ENCODE measurements around the gene CDC42BPB.

CDC42BPB gene

GRCh38 chr14:102984336-102985102 lies 72.8 kb downstream of the CDC42BPB start:
- Histone ChIP-seq H3K9ac (ENCODE audit: low read length) (no peak overlapping the region), H3K4me1 (ENCODE audit: control insufficient read depth, insufficient read depth, low read length) (no peaks in the 10 kb centered on the region), H3K36me3 (ENCODE audit: control insufficient read depth, insufficient read depth, low read length) (peaks cover 80% of the 10 kb centered on the region), H3K27me3 (ENCODE audit: control insufficient read depth, insufficient read depth, low read length) (no peaks in the 10 kb centered on the region), H3K9me3 (ENCODE audit: control insufficient read depth, insufficient read depth, low read depth, low read length) (peaks cover 11% of the 10 kb centered on the region), H3K4me3 (ENCODE audit: low read depth, low read length) (no peak overlapping the region), H3K27ac (ENCODE audit: low read depth, low read length) (no peak overlapping the region)

DNA sequence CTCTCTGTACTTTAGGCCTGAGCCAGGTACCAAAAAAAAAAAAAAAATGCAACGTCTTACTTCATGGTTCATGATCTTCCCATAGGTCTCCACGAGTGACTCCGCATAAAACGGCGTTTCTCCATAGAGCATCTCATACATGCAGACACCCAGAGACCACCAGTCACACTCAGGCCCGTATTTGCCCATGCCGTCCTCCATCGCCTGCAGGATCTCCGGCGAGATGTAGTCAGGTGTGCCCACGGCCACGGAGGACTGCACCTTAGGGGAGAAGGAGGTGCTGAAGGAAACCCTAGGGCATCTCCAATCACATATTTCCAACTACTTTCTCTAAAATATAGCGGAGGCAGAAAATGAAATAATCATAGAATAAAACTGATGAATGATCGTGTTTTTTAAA lies 73.9 kb downstream of the CDC42BPB start:
- Histone ChIP-seq H3K36me3 (ENCODE audit: control insufficient read depth, insufficient read depth, low read length) (peaks cover 79% of the 10 kb centered on the region), H3K4me3 (ENCODE audit: low read depth, low read length) (no peak overlapping the region), H3K9me3 (ENCODE audit: control insufficient read depth, insufficient read depth, low read depth, low read length) (peaks cover 3% of the 10 kb centered on the region), H3K4me1 (ENCODE audit: control insufficient read depth, insufficient read depth, low read length) (no peaks in the 10 kb centered on the region), H3K27ac (ENCODE audit: low read depth, low read length) (no peak overlapping the region), H3K9ac (ENCODE audit: low read length) (no peak overlapping the region), H3K27me3 (ENCODE audit: control insufficient read depth, insufficient read depth, low read length) (no peaks in the 10 kb centered on the region)

DNA sequence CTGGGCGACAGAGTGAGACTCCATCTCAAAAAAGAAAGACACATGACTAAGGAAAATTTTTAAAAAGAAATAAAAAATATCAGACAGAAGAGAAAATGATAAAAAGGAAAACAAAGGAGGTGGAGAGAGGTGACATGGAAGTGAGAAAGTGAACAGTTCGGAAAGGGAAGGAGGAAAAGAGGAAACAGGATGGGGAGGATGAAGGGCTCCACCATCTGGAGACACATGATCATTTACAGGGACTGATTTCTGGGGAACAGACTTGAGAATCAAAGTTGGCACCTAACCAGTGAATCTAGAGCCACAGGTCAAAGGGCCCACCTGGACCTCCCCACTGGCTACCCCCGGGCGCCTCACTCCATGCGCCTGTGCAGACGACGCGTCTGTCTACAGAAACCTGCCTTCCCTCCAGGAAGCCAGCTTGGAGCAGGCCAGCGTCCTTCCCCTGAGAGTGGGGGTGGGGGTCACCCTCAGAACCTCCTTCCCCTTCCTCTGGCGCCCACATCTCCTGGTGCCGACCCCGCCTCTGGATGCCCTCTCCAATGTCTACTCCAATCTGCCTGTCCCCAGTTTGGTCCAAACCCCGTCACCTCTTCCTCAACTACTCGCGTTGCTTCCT lies 74.4 kb downstream of the CDC42BPB start:
- Histone ChIP-seq H3K27me3 (ENCODE audit: control insufficient read depth, insufficient read depth, low read length) (no peaks in the 10 kb centered on the region), H3K9me3 (ENCODE audit: control insufficient read depth, insufficient read depth, low read depth, low read length) (no peaks in the 10 kb centered on the region), H3K4me1 (ENCODE audit: control insufficient read depth, insufficient read depth, low read length) (no peaks in the 10 kb centered on the region), H3K36me3 (ENCODE audit: control insufficient read depth, insufficient read depth, low read length) (peaks cover 79% of the 10 kb centered on the region), H3K27ac (ENCODE audit: low read depth, low read length) (no peak overlapping the region), H3K4me3 (ENCODE audit: low read depth, low read length) (no peak overlapping the region), H3K9ac (ENCODE audit: low read length) (no peak overlapping the region)

- no peak overlapping the region for H3K4me3 ChIP-seq (ENCODE audit: low read depth, low read length)
- H3K36me3 ChIP-seq (ENCODE audit: control insufficient read depth, insufficient read depth, low read length), result peaks cover 83% of the 10 kb centered on the region
- H3K27ac ChIP-seq (ENCODE audit: low read depth, low read length), result no peak overlapping the region
- no peaks in the 10 kb centered on the region for H3K9me3 ChIP-seq (ENCODE audit: control insufficient read depth, insufficient read depth, low read depth, low read length)
- H3K4me1 ChIP-seq (ENCODE audit: control insufficient read depth, insufficient read depth, low read length), result no peaks in the 10 kb centered on the region
- H3K27me3 ChIP-seq (ENCODE audit: control insufficient read depth, insufficient read depth, low read length), result no peaks in the 10 kb centered on the region
- H3K9ac ChIP-seq (ENCODE audit: low read length), result no peak overlapping the region
Observed at GRCh38 chr14:102980409-102980810, 76.9 kb downstream of the CDC42BPB start.

- Histone ChIP-seq H3K36me3 (ENCODE audit: control insufficient read depth, insufficient read depth, low read length) (peaks cover 82% of the 10 kb centered on the region), H3K4me3 (ENCODE audit: low read depth, low read length) (no peak overlapping the region), H3K9me3 (ENCODE audit: control insufficient read depth, insufficient read depth, low read depth, low read length) (no peaks in the 10 kb centered on the region), H3K27ac (ENCODE audit: low read depth, low read length) (no peak overlapping the region), H3K4me1 (ENCODE audit: control insufficient read depth, insufficient read depth, low read length) (no peaks in the 10 kb centered on the region), H3K27me3 (ENCODE audit: control insufficient read depth, insufficient read depth, low read length) (no peaks in the 10 kb centered on the region), H3K9ac (ENCODE audit: low read length) (no peak overlapping the region)
Observed at GRCh38 chr14:102979406-102979805, 77.9 kb downstream of the CDC42BPB start.

GRCh38 chr14:102977475-102977874 lies 79.9 kb downstream of the CDC42BPB start:
- peaks cover 89% of the 10 kb centered on the region for H3K36me3 ChIP-seq (ENCODE audit: control insufficient read depth, insufficient read depth, low read length)
- H3K4me3 ChIP-seq (ENCODE audit: low read depth, low read length), result no peak overlapping the region
- no peaks in the 10 kb centered on the region for H3K9me3 ChIP-seq (ENCODE audit: control insufficient read depth, insufficient read depth, low read depth, low read length)
- 0 out of 2 replicates have a peak overlapping the region, but pooled peaks have one; percentile 40 for H3K27ac ChIP-seq (ENCODE audit: low read depth, low read length)
- no peak overlapping the region for H3K9ac ChIP-seq (ENCODE audit: low read length)
- no peaks in the 10 kb centered on the region for H3K4me1 ChIP-seq (ENCODE audit: control insufficient read depth, insufficient read depth, low read length)
- H3K27me3 ChIP-seq (ENCODE audit: control insufficient read depth, insufficient read depth, low read length), result no peaks in the 10 kb centered on the region

DNA sequence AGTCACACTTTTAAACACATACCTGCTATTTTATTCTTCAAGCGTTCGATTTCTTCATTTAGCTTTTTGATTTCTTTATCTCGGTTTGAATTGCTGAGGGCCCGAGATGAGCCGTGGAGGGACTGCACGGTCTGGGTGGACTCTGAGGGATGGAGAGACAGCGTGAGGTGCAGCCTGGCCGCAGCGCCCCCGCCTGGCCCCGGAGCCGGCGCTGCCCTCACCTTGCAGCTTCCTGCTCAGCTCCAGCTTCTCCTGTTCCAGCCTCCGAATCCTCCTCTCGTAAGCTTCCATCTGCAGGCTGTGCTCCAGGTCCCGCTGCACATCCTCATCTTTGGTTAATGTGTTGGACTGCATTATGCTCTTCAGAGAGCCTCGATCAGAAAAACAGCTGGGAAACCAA lies 81.7 kb downstream of the CDC42BPB start:
- Histone ChIP-seq H3K27ac (ENCODE audit: low read depth, low read length) (no peak overlapping the region), H3K4me3 (ENCODE audit: low read depth, low read length) (no peak overlapping the region), H3K9me3 (ENCODE audit: control insufficient read depth, insufficient read depth, low read depth, low read length) (no peaks in the 10 kb centered on the region), H3K27me3 (ENCODE audit: control insufficient read depth, insufficient read depth, low read length) (no peaks in the 10 kb centered on the region), H3K4me1 (ENCODE audit: control insufficient read depth, insufficient read depth, low read length) (no peaks in the 10 kb centered on the region), H3K9ac (ENCODE audit: low read length) (no peak overlapping the region), H3K36me3 (ENCODE audit: control insufficient read depth, insufficient read depth, low read length) (peaks cover 89% of the 10 kb centered on the region)

DNA sequence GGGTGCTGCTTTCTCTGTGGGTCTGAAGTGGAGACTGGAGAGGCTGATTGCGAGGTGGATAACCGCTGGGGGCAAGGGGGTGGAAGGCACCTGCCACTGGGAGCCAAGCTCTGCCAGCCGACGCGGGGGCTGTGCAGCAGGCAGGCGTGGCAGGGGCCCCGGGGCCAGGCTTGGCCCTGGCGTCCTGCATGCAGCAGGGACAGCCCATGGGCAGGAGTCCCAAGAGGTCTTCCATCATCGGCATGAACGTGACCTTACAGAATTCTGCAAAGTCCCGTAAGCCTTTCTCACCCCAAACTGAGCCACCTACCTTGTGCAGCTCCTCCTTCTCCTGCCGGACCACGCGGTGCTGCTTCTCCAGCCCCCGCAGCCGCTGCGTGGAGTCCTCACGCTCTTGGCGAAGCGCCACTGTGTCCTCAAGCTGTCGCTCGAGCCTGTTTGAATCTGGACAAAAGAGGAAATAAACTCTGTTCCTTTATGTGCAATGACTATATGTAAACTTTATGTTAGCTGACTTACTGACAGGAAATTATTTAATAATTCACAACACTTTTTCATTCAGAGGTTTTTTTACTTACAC lies 83.6 kb downstream of the CDC42BPB start:
- Histone ChIP-seq H3K27ac (ENCODE audit: low read depth, low read length) (no peak overlapping the region), H3K4me3 (ENCODE audit: low read depth, low read length) (no peak overlapping the region), H3K9me3 (ENCODE audit: control insufficient read depth, insufficient read depth, low read depth, low read length) (no peaks in the 10 kb centered on the region), H3K27me3 (ENCODE audit: control insufficient read depth, insufficient read depth, low read length) (no peaks in the 10 kb centered on the region), H3K36me3 (ENCODE audit: control insufficient read depth, insufficient read depth, low read length) (peaks cover 93% of the 10 kb centered on the region), H3K9ac (ENCODE audit: low read length) (no peak overlapping the region), H3K4me1 (ENCODE audit: control insufficient read depth, insufficient read depth, low read length) (no peaks in the 10 kb centered on the region)

GRCh38 chr14:102971836-102972606 lies 85.3 kb downstream of the CDC42BPB start:
- Histone ChIP-seq H3K9ac (ENCODE audit: low read length) (no peak overlapping the region), H3K36me3 (ENCODE audit: control insufficient read depth, insufficient read depth, low read length) (peaks cover 94% of the 10 kb centered on the region)

GRCh38 chr14:102971314-102971713 lies 86.0 kb downstream of the CDC42BPB start:
- Histone ChIP-seq H3K36me3 (ENCODE audit: control insufficient read depth, insufficient read depth, low read length) (peaks cover 95% of the 10 kb centered on the region), H3K4me1 (ENCODE audit: control insufficient read depth, insufficient read depth, low read length) (no peaks in the 10 kb centered on the region)

More at GRCh38 chr14:102971836-102972606, 85.3 kb downstream of the CDC42BPB start:
- Histone ChIP-seq H3K27ac (ENCODE audit: low read depth, low read length) (no peak overlapping the region), H3K4me1 (ENCODE audit: control insufficient read depth, insufficient read depth, low read length) (no peaks in the 10 kb centered on the region), H3K27me3 (ENCODE audit: control insufficient read depth, insufficient read depth, low read length) (no peaks in the 10 kb centered on the region), H3K9me3 (ENCODE audit: control insufficient read depth, insufficient read depth, low read depth, low read length) (no peaks in the 10 kb centered on the region), H3K4me3 (ENCODE audit: low read depth, low read length) (no peak overlapping the region)

More at GRCh38 chr14:102971314-102971713, 86.0 kb downstream of the CDC42BPB start:
- Histone ChIP-seq H3K27me3 (ENCODE audit: control insufficient read depth, insufficient read depth, low read length) (no peaks in the 10 kb centered on the region), H3K9ac (ENCODE audit: low read length) (no peak overlapping the region), H3K27ac (ENCODE audit: low read depth, low read length) (no peak overlapping the region), H3K9me3 (ENCODE audit: control insufficient read depth, insufficient read depth, low read depth, low read length) (no peaks in the 10 kb centered on the region), H3K4me3 (ENCODE audit: low read depth, low read length) (no peak overlapping the region)

Data from HUES6 (cell line).